Breast epithelium (tissue), 3 donors: Measurements from ENCODE around the gene FBXO4.

ENCODE experiments used
- POLR2AphosphoS5 ChIP-seq, 3 donors: sonication (generic); formaldehyde crosslinking; IDR thresholded peaks; one replicate each; pipeline ENCODE4 v1.6.1; 2017; ENCODE audit warnings: antibody characterized with exemption in 3 of 3
- TF ChIP-seq, protein P1 (sequence below), 3 donors: fragments of 450-650 bp; IDR thresholded peaks; one replicate each; pipeline ENCODE4 v1.5.1; 2016 to 2017; ENCODE audit warnings: antibody characterized with exemption in 3 of 3, mild to moderate bottlenecking in 3 of 3, moderate library complexity in 3 of 3

DNA sequence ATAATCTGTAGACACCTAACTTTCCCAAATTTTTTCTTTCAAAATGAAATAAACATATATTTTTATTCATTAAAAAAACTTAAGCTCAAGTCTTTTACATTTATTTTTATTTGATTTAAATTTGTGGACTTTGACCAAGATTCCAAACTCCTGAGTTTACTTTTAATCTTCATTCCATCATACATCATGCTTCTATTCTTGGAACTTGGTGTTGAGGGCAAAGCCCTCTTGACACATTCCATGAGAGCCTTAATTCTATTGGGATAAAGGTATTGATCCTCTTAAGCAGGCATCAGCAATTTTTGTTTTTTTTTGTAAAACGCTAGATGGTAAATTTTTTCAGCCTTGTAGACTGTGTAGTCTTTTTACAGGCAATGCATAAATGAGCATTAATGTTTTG, 53.6 kb downstream of the FBXO4 start:
- TF ChIP-seq, protein P1, sequence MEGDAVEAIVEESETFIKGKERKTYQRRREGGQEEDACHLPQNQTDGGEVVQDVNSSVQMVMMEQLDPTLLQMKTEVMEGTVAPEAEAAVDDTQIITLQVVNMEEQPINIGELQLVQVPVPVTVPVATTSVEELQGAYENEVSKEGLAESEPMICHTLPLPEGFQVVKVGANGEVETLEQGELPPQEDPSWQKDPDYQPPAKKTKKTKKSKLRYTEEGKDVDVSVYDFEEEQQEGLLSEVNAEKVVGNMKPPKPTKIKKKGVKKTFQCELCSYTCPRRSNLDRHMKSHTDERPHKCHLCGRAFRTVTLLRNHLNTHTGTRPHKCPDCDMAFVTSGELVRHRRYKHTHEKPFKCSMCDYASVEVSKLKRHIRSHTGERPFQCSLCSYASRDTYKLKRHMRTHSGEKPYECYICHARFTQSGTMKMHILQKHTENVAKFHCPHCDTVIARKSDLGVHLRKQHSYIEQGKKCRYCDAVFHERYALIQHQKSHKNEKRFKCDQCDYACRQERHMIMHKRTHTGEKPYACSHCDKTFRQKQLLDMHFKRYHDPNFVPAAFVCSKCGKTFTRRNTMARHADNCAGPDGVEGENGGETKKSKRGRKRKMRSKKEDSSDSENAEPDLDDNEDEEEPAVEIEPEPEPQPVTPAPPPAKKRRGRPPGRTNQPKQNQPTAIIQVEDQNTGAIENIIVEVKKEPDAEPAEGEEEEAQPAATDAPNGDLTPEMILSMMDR (IDR thresholded peaks at IDR 0.05), result no peak
- no peak for TF ChIP-seq POLR2AphosphoS5 (IDR thresholded peaks at IDR 0.05)
